K562 (cell line): ENCODE data around the gene SGSM2. TPM values are rescaled to one million over a fixed set of nuclear protein-coding genes. Genes with fewer than 3 reads are reported as not detected.

ENCODE experiments used
- ATF1 ChIP-seq, 2 experiments: fragments of 450-650 bp in 1 of 2; IDR thresholded peaks; 2 replicates each; pipeline ENCODE4 v1.6.1; 2016; ENCODE audit warnings: missing compliant biosample characterization in 1 of 2, missing genetic modification characterization in 1 of 2
- ATF3 ChIP-seq, 2 experiments: fragments of 450-650 bp in 1 of 2; sonication (generic) in 1 of 2; formaldehyde crosslinking in 1 of 2; IDR thresholded peaks in 1 of 2; conservative IDR thresholded peaks in 1 of 2; 2 replicates each; pipeline versions ENCODE4 v1.6.1 to v1.8.1; 2016 to 2023; ENCODE audit warnings: mild to moderate bottlenecking in 2 of 2, moderate library complexity in 2 of 2, inconsistent platforms in 1 of 2, missing genetic modification reagents in 1 of 2
- CBX1 ChIP-seq: sonication (generic); IDR thresholded peaks from 2 replicates; pipeline ENCODE4 v1.6.1; 2016; ENCODE audit warnings: antibody characterized with exemption, low read depth, mild to moderate bottlenecking
- CREB1 ChIP-seq, 2 experiments: sonication (generic) in 1 of 2; formaldehyde crosslinking in 1 of 2; IDR thresholded peaks; 2 replicates each; pipeline versions ENCODE4 v1.6.1 to v1.8.0; 2012 to 2022; ENCODE audit warnings: inconsistent platforms in 1 of 2, mild to moderate bottlenecking in 1 of 2, missing genetic modification reagents in 1 of 2, moderate library complexity in 1 of 2
- CTCF ChIP-seq, 3 experiments: IDR thresholded peaks in 2 of 3; conservative IDR thresholded peaks in 1 of 3; 2 replicates each; pipeline ENCODE4 v1.5.1; 2011 to 2012; ENCODE audit warnings: low read length in 3 of 3, mild to moderate bottlenecking in 3 of 3, control low read depth in 2 of 3, improper control_type of control experiment in 1 of 3, inconsistent platforms in 1 of 3, low read depth in 1 of 3, mixed read lengths in 1 of 3, moderate library complexity in 1 of 3; ENCODE audit not compliant: insufficient read depth in 2 of 3
- ELF1 ChIP-seq: fragments of 200-800 bp; sonication (Bioruptor generic); IDR thresholded peaks from 2 replicates; pipeline ENCODE4 v1.6.1; 2016; ENCODE audit warnings: missing genetic modification characterization, missing compliant biosample characterization
- FIP1L1 ChIP-seq: fragments of 200-400 bp; formaldehyde crosslinking; IDR thresholded peaks from 2 replicates; pipeline ENCODE4 v1.6.1; 2018; ENCODE audit warnings: mild to moderate bottlenecking, low read depth, low read length; ENCODE audit not compliant: poor library complexity, severe bottlenecking
- HDAC1 ChIP-seq, 2 experiments: fragments of 450-650 bp; IDR thresholded peaks; 2 replicates each; pipeline ENCODE4 v1.6.1; 2016 to 2017; ENCODE audit warnings: inconsistent platforms in 1 of 2, mild to moderate bottlenecking in 1 of 2, moderate library complexity in 1 of 2
- MNT ChIP-seq, 2 experiments: fragments of 450-650 bp; conservative IDR thresholded peaks; 2 replicates each; pipeline ENCODE4 v1.6.1; 2017; ENCODE audit warnings: mild to moderate bottlenecking in 2 of 2, moderate library complexity in 2 of 2
- NR2C2 ChIP-seq, 2 experiments: fragments of 200-800 bp in 1 of 2; sonication (Bioruptor generic) in 1 of 2; sonication (generic) in 1 of 2; formaldehyde crosslinking in 1 of 2; IDR thresholded peaks; 2 replicates each; pipeline versions ENCODE4 v1.6.1 to v1.8.0; 2016 to 2022; ENCODE audit warnings: mild to moderate bottlenecking in 1 of 2, missing compliant biosample characterization in 1 of 2, missing genetic modification characterization in 1 of 2, missing genetic modification reagents in 1 of 2
- POLR2A ChIP-seq: fragments of 450-650 bp; conservative IDR thresholded peaks from 2 replicates; pipeline ENCODE4 v1.6.1; 2016
- POLR2AphosphoS5 ChIP-seq: IDR thresholded peaks from 2 replicates; pipeline ENCODE4 v1.6.1; 2011; ENCODE audit warnings: mild to moderate bottlenecking, low read depth, low read length, moderate library complexity; ENCODE audit not compliant: control insufficient read depth, insufficient read depth
- TAF1 ChIP-seq: IDR thresholded peaks from 2 replicates; pipeline ENCODE4 v1.6.1; 2011; ENCODE audit warnings: mild to moderate bottlenecking, low read length, moderate library complexity; ENCODE audit not compliant: insufficient read depth, control insufficient read depth, severe bottlenecking; ENCODE audit errors: extremely low read depth
- VEZF1 ChIP-seq: fragments of 200-800 bp; sonication (Bioruptor generic); IDR thresholded peaks from 2 replicates; pipeline ENCODE4 v1.6.1; 2017; ENCODE audit warnings: missing genetic modification characterization, missing compliant biosample characterization
- ZNF639 ChIP-seq, 2 experiments: fragments of 200-800 bp in 1 of 2; sonication (Bioruptor generic) in 1 of 2; sonication (generic) in 1 of 2; formaldehyde crosslinking in 1 of 2; IDR thresholded peaks in 1 of 2; conservative IDR thresholded peaks in 1 of 2; 2 replicates each; pipeline versions ENCODE4 v1.5.0 to v1.6.1; 2016 to 2020; ENCODE audit warnings: missing compliant biosample characterization in 1 of 2, missing genetic modification characterization in 1 of 2, missing genetic modification reagents in 1 of 2
- polyA plus RNA-seq, 8 experiments: library from polyadenylated mRNA; depleted of rRNA in 4 of 8; stranded (reverse) in 5 of 8; unstranded in 3 of 8; fragments of >200 nt; fragmentation: Nextera tagmentation in 2 of 8; fragmentation: Illumina TruSeq in 1 of 8; extraction: Ambion mirVana in 2 of 8; extraction: Trizol in 1 of 8; gene quantifications; 2 replicates each; pipeline versions ENCODE4 v1.2.1 to v1.2.3, GENCODE V29; 2011 to 2014; ENCODE audit warnings: inconsistent platforms in 1 of 8, missing spikeins in 1 of 8
- total RNA-seq, 7 experiments: library from RNA; depleted of rRNA in 6 of 7; stranded (reverse); fragments of >200 nt in 6 of 7; fragmentation: Illumina TruSeq in 2 of 7; extraction: Trizol in 2 of 7; gene quantifications; 2 replicates each; pipeline versions ENCODE4 v1.2.1 to v1.2.3, GENCODE V29; 2011 to 2021; ENCODE audit warnings: low replicate concordance in 1 of 7

Gene SGSM2
- total and polyA plus RNA-seq, 9 of the 15 experiments (the other 6 are each of a cell fraction or from before 2014, with no cell fraction given): 0.20 to 26.3 (median 14.8) TPM

- TF ChIP-seq NR2C2 (CRISPR knock-in tag; IDR thresholded peaks at IDR 0.05): no peak
- TF ChIP-seq NR2C2 (tag; IDR thresholded peaks at IDR 0.05): no peak; the same call in 1 of the 2 replicates
- TF ChIP-seq MNT (conservative IDR thresholded peaks at IDR 0.05): peak; percentile 82 to 93
- TF ChIP-seq VEZF1: peak; percentile 87
- TF ChIP-seq POLR2A: peak; percentile 67
- TF ChIP-seq ATF1 (CRISPR knock-in tag; IDR thresholded peaks at IDR 0.05): no peak
- peak; percentile 11; the same call in 1 of the 2 replicates for TF ChIP-seq ATF1 (tag; IDR thresholded peaks at IDR 0.05)
- TF ChIP-seq ATF3 (IDR thresholded peaks at IDR 0.05): no peak
- no peak for TF ChIP-seq ATF3 (CRISPR knock-in tag; conservative IDR thresholded peaks at IDR 0.05)
- TF ChIP-seq HDAC1 (IDR thresholded peaks at IDR 0.05): peak in 1 of 2 experiments; percentile 57; a peak in 1 of 4 replicates
- peak; percentile 9; the same call in 1 of the 2 replicates for TF ChIP-seq POLR2AphosphoS5
- TF ChIP-seq CREB1 (IDR thresholded peaks at IDR 0.05): peak; percentile 36; the same call in 1 of the 2 replicates
- TF ChIP-seq CREB1 (CRISPR knock-in tag; IDR thresholded peaks at IDR 0.05): peak; percentile 15; the same call in 1 of the 2 replicates
- peak; percentile 4 for TF ChIP-seq FIP1L1
- no peak for TF ChIP-seq CTCF (IDR thresholded peaks at IDR 0.05 in 2 of 3, conservative IDR thresholded peaks at IDR 0.05 in 1 of 3; ENCODE audit: insufficient read depth in 2 of 3, low read depth in 1 of 3, low read length in 3 of 3)
- TF ChIP-seq ELF1 (tag): peak; percentile 63; the same call in 1 of the 2 replicates
- peak; percentile 46 for TF ChIP-seq TAF1
- TF ChIP-seq ZNF639 (CRISPR knock-in tag; conservative IDR thresholded peaks at IDR 0.05 in 1 of 2, IDR thresholded peaks at IDR 0.05 in 1 of 2): peak in 1 of 2 experiments; percentile 16; a peak in 1 of 4 replicates
- TF ChIP-seq CBX1: peak; percentile 51; the same call in 1 of the 2 replicates
Observed at GRCh38 chr17:2392252-2393173, 55.2 kb downstream of the SGSM2 start (continued).
